Measurements from ENCODE around the gene SOCS1.

The SOCS1 gene

GRCh38 chr16:11215935-11216556 is 40.0 kb downstream of the SOCS1 start:
- DNase-seq (ENCODE audit: low read depth) = no peak
- no peak for TF ChIP-seq CTCF (IDR thresholded peaks at IDR 0.05; ENCODE audit: insufficient read depth, low read depth, low read length, missing control alignments)
- no peak overlapping the region for H3K4me3 ChIP-seq (ENCODE audit: low read length)

- no peak for DNase-seq (ENCODE audit: low read depth)
- H3K4me3 ChIP-seq (ENCODE audit: low read length) = no peak overlapping the region
- TF ChIP-seq CTCF (IDR thresholded peaks at IDR 0.05; ENCODE audit: insufficient read depth, low read depth, low read length, missing control alignments) = no peak
Observed at GRCh38 chr16:11213799-11214198, 42.2 kb downstream of the SOCS1 start.

- no peak for TF ChIP-seq CTCF (IDR thresholded peaks at IDR 0.05; ENCODE audit: insufficient read depth, low read depth, low read length, missing control alignments)
- DNase-seq (ENCODE audit: low read depth) = no peak
- no peak overlapping the region for H3K4me3 ChIP-seq (ENCODE audit: low read length)
Observed at GRCh38 chr16:11213373-11213772, 42.6 kb downstream of the SOCS1 start.

GRCh38 chr16:11212798-11213196 is 43.2 kb downstream of the SOCS1 start:
- H3K4me3 ChIP-seq (ENCODE audit: low read length) = no peak overlapping the region
- no peak for TF ChIP-seq CTCF (IDR thresholded peaks at IDR 0.05; ENCODE audit: insufficient read depth, low read depth, low read length, missing control alignments)
- DNase-seq (ENCODE audit: low read depth) = peak; percentile 38

- H3K4me3 ChIP-seq (ENCODE audit: low read length) = no peak overlapping the region
- no peak for TF ChIP-seq CTCF (IDR thresholded peaks at IDR 0.05; ENCODE audit: insufficient read depth, low read depth, low read length, missing control alignments)
- DNase-seq (ENCODE audit: low read depth) = peak; percentile 49
Observed at GRCh38 chr16:11211977-11212797, 43.8 kb downstream of the SOCS1 start.

GRCh38 chr16:11211061-11211976 is 44.7 kb downstream of the SOCS1 start:
- no peak overlapping the region for H3K4me3 ChIP-seq (ENCODE audit: low read length)
- DNase-seq (ENCODE audit: low read depth) = no peak
- TF ChIP-seq CTCF (IDR thresholded peaks at IDR 0.05; ENCODE audit: insufficient read depth, low read depth, low read length, missing control alignments) = no peak
